Activated CD4-positive, alpha-beta T cell treated with anti-CD3 and anti-CD28 coated beads, Interleukin-2, Interleukin-4, amounts not matched to agents 100 ng/mL and 50 ng/mL, durations not matched to agents 16 hours and 8 hours (primary cell): Measurements from ENCODE around the gene MMP28.
"Not testable (repeated sequence)": the region's sequence is repeated elsewhere in the genome, so short reads cannot be mapped to it uniquely, and the experiment has no call there.

ENCODE experiments used
- DNase-seq: peaks from one replicate; pipeline ENCODE4 v3.0.0-alpha.2; 2020; ENCODE audit warnings: low spot score

Gene MMP28

DNA sequence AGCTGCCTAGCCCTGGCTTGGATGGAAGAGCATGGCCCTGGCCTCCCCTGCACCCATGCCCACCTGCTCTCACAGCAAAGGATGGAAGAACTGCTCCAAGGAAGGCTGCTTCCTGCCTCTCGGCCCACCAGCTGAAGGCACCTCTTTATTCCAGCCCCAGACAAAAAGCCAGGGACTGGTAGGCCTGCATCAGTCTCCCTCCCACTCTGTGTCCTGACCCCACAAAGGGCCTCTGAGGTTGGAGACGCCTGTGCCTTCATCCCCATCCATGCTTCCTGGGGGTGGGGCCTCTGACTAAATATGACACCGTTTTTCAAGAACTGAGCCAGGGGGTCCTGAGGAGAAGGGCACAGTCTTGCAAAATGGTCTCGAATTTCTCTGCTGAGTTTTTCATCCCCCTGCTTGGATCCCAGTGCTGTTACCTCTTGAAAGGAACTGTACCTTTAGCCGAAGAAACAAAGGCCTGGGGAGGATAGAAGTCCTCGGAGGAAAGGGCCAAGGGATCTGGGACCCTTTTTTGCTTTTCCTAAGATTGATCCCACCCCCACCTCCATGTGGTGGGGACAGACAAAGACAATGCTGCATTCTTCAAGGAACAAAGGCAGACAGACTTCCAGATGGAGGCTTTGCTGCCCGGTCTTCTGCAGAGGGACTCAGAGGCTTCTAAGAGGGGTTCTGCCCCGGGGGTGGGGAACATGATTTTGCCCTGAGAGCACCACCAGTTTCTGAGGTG, 29.5 kb downstream of the MMP28 start:
- DNase-seq: no peak

DNA sequence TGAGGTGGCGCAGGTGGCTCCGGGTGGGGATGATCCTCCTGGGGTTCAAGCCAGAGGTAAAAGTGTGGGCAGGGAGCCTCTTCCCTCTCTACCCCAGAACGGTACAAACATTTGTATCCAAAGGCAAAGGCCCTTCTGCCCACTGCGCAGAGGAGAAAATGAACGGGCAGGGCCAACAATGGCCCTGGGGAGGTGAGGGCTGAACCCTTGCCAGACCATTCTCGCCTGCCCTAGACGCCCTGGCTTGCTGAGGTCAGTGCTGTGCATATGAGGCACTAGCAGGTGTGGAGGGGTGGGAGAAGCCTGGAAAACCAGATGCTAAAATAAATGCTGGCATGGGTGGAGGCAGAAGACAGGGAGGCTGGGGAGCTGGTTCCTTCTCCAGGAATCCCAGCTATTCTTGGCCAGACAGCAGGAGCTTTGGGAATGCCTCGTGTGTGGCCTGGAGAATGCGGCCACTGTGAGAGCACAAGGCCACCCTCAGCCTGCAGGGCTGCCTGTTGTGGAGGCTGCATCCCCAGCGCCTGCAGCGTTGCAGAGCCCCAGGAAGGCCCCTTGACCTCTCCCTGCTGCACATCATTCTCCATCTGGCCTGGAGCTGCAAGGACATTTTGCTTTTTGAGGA, 30.2 kb downstream of the MMP28 start:
- DNase-seq: no peak

DNA sequence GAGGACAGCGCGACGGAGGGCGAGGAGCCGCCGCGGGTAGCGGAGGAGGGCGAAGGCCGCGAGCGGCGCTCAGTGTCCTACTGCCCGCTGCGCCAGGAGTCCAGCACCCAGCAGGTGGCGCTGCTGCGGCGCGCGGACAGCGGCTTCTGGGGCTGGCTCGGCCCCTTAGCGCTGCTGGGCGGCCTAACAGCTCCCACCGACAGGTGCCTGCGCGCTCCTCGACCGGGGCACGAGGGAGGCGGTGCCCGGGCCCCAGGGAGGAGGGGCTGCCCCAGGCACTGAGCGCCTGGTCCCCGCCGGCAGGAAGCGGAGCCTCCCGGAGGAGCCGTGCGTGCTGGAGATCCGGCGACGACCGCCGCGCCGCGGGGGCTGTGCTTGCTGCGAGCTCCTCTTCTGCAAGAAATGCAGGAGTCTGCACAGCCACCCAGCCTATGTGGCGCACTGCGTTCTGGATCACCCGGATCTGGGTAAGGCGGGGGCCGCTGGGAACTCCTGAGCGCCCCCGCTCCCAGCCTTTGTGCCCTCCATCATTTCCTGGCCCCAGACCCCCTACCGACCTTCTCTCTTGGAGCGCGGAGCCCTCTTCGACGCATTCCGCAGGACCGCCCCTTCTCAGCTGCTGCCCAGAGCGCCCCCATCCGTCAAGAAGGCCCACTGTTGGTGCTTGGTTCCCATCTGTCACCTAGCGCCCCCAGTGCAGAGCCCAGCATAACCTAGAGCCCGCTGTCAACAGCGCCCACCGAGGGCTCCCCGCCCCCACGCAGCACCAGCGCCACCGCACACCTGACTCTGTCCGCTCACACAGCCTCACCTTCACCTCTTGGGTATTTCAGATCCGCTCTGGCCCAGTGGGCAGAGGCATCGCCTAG, 31.1 kb downstream of the MMP28 start:
- DNase-seq: peak; percentile 87

DNA sequence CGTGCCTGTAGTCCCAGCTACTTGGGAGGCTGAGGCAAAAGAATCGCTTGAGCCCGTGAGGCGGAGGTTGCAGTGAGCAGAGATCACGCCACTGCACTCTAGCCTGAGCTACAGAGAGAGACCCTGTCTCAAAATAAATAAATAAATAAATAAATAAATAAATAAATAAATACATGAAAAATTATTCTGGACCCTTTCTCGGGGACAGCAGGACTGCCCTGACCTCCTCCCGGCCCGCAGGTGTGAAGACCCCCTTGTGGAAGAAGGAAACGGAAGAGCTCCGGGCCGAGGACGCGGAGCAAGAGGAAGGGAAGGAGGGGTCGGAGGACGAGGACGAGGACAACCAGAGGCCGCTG, 31.7 kb downstream of the MMP28 start:
- DNase-seq: no peak

DNA sequence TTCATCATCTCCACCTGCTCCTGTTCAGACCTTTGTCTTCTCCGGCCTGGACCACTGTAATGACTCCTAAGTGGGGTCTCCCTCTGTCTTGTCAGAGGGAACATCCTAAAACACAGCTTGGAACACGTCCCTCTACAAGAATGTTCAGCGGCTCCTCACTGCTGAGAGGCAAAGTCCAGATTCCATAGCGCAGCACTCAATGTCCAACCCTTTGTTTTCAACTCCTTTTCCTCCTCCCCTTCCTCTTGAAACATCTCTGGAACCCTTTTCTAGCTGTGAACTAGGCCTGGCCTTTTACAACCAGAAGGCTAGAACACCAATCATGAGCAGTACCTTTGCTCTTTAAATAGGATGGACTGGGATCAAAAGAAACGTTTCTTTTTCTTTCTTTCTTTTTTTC, 33.8 kb downstream of the MMP28 start:
- no peak for DNase-seq

DNA sequence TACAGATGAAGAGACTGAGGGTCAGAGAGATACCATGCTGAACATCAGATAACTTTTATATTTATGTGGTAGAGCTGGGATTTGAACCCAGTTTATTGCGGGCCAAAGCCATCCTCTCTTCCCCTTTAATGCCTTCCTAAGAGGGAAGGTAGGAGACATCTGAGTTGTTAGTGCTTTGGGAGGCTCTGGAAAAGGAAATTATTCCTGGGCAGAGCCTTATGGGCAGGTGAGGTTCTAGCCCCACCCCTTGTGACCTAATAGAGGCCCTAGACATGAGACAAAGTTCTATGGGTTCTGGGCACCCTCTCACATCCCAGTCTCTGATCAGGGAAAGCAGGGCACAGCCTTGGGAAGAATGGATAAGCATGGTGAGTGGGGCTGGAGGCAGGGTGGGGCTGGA, 34.9 kb downstream of the MMP28 start, which contains the start of gene C17orf50:
Gene C17orf50, plus strand, starts transcription at position 301 of the 400 bp plus-strand sequence. Its CDS starts 55 bp downstream, at position 356.
- DNase-seq: no peak

DNA sequence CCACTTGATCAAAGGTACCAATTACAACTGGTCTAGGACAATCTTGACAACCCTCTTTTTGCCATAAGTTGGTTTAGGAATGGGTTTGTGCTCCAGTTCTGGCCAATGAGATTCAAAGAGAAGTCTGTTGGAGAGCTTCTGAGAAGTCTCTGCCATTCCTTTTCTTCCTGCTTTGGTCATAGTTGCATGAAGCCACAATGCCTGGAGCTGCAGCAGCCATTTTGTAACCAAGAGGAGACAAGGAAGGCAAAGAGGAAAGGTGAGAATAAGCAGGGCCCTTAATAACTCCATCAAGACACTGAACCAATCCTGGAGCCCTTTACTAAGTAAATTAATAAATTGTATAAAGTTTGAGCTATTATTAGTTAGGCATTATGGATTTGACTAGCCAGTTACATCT, 38.2 kb downstream of the MMP28 start:
- no peak for DNase-seq

DNA sequence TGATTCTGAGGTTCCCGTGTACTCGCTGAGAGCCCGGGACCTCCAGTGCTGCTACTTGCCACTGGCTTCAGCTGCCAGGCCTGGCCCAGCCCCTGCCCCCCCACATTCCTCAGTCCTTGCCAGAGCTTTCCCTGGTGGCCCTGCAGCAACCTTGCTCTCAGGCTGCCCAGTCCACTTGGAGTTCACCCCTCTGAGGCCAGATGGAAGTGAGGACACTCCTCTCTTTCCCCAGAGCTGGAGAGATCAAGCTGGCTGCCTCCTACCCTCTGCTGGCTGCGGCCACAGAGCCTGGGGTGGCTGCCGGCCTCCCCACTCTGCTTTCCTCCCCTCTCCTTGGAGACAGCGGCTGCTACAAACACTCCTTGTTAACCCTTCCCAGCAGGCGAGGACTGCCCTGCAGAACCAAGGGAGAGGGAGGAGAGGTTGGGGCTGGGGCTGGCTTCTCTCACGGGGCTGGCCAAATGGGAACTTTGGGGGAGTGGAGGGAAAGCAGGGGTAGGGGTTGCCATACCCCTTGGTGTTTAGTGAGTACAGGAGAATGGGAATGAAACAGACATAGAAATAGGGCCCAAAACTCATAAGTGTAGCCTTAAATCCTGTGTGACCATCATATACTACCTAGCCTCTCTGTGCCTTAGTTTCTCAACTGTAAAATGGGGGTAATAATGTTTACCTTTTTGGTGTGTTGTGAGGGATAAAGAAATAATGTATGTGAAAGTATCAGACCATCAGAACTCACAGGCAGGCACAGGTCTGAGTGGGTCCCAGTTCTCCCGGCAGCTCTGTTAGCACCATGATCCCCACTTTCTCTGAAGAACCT, 42.3 kb downstream of the MMP28 start, which contains the start of gene GAS2L2:
Gene GAS2L2, minus strand, starts transcription at position 295 of the 820 bp plus-strand sequence. CDS start 389 bp downstream, outside the sequence.
- no peak for DNase-seq

DNA sequence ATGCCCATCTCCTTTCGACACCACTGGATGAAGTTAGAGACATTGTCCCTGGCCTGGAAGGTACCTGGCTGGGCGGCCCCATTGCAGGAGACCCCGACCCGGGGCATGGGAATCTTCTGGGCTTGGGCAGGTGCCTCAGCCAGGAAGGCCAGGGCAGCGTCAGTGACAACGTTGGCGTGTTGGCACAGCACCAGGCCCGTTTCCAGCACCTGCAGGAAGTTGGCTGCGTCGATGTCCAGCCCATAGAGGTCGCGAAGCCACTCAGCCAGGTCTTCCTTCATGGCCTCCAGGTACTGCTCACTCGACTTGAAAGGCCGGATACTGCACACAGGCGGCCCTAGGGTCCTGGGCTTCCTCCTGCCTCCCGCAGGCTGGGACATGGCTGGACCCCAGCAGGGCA, 43.0 kb downstream of the MMP28 start:
- DNase-seq: no peak

DNA sequence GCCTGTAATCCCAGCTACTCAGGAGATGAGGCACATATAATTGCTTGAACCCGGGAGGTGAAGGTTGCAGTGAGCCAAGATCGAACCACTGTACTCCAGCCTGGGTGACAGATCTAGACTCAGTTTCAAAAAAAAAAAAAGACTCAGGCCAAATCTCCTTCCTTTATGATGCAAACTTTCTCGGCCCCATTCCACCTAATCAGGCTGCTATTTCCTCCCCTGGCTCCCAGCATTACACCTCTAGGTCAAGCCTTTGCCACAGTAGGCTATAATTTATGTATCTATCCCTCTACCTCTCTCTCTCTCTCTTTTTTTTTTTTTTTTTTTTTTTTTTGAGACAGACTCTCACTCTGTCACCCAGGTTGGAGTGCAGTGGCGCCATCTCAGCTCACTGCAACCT, 43.9 kb downstream of the MMP28 start:
- DNase-seq: not testable (repeated sequence)

DNA sequence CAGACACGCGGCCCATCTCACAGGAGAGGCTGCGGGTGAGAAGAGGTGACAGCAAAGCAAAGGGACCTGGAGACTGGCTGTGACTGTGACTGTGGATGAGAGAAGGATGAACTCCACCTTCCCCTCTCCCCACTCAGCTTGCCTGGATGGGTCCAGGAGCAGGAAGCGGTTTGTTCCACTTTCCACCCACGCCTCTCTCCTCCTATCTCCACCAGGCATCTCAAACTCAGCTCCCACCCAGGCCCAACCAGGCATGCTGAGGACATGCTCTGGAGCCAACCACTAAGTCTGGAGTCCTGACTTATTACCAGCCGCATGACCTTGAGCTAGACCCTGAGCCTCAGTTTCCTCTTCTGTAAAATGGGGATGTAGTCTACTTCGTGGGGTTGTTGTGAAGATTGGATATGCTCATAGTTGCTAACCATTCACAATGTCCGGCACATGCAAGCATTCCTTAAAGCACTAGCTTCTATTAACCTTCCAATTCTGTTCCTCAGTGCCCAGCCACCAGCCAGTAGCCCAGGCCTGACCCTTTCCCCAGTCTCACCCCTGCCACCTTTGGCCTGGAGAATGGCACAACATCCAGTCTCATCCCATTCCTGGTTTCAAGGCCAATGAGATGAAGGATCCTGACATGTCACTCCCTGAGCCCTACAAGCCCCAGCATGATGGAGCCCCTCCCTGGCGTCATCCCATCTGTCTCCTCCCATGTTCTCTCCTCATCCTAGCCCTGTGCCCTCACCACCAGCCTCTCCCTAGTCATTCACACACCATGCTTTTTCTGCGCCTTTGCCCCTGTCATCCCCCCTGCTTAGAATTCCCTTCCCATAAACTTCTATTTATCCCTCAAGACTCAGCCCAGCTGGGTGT, 44.7 kb downstream of the MMP28 start:
- no peak for DNase-seq

DNA sequence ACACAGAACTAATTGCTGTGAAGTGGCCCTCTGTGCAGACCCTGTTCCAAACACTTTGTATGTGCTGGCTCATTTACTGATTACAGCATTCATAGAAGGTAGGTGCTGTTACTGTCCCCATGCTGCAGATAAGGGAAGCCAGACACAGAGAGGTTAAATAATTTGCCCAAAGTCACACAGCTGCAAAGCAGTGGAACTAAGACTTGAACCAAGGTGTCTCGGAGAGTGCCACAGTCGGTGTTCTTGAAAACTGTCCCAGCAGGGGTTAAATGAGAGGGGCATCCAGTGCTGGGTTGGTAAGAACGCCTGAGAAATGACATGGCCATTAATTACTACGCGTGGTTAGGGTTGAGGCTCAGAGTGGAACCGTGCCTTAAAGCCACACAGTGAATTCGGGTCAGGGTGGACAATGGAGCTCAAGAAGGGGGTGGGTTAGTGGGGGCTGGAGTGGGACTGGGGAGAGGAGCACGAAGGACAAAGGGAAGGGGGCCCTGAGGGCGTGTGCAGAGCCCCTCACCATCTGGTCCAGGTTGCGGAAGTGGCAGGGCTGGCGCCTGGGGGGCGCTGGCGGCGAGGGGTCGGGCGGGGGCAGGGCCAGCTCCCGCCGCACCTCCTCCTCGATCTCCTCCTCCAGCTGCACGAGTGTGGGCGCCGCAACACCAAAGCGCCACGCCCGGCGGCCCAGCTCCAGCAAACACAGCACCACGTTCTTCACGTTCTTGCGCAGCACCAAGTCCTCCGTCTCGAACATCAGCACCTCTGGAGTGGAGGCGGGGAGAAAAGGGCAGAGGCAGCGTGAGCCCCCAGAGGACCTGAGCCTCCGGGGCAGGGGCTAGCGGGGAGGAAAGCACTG, 45.7 kb downstream of the MMP28 start:
- DNase-seq: no peak

DNA sequence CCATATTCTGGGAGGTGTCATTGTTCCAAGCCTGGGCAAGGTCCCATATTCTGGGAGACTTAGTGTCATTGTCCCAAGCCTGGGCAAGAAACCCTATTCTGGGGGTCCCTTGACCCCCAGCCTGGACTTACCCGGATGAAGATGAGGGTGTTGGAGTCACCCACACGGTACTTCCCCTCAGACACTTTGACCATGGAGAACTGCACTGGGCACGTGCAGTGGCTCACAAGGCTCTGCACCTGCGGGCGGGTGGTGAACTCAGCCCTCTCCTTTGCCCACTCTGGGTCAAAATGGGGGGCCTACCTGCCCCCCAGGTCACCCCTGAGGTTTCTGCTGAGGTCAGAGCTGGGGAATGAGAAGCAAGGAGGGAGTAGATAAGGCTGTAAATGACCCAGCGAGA, 46.5 kb downstream of the MMP28 start:
- no peak for DNase-seq

DNA sequence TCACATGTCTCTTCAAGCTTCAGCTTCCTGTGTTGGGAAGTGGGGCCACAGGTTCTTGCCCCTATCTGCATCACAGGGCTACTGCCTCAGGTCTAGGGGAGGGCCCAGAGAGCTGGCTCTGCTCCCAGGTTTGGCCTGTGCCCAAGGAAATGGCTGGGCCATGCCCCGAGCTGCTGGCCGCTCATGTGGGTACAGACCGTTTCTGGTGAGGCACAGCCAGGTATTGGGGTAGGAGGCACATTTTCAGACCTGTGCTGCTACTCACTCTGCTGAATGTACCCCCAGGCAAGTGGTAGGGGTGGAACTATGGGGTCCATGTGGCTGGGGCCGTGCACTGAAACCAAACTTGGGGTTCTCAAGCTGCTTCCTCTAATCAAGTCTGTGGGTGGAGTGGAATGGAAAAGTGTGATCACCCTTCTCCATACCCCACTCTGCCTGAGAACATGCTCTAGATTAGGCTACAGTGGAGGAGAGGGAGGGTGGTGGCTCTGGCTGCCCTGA, 47.0 kb downstream of the MMP28 start:
- no peak for DNase-seq

DNA sequence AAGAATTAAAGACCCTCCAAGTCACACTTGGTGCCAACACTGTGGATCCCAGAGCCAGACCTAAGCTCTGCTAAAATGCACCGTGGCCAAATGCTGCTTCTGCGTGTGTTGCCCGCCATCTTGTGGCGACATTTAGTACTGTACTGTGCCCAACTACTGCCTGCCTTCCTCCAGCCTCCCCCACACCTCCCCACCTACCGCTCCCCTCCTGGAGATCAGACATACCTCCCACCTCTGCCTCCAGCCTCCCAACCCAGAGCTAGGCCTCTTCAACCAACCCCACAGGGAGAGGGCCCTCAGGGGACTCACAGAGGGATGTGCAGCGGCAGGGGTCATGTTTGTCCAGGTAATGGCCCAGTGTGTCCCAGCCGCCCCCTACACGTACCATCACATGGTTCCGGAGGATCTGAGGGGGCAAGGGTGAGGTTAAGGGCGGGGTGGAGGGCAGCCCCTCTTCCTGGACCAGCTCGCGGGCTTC, 47.9 kb downstream of the MMP28 start:
- DNase-seq: peak; percentile 79

DNA sequence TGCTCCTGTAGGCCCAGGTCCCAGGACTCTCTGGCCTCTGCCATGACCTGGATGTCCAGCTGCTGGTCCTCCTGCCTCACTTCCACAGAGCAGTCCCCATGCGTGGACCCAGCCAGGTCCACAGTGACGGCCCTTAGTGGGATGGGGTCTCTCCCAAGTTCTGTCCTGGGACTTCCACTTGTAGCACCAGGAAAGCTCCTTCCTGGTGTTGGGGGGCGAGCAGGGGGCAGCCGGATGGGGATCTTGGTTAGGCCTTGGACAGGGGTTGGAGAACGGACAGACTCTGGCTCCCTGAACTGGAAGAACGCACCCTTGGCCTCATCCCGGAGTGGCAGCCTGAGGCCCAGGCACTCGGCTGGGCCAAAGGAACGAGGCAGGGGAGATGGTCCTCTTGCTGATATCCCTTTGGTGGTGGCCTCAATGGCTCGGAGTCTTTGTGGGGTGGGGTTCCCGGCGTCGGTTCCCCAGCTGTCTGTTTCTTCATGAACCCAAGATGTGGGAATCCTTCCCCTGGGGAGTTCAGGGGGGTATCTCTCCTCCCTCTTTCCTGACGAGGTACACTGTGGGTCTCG, 49.6 kb downstream of the MMP28 start:
- DNase-seq: no peak

DNA sequence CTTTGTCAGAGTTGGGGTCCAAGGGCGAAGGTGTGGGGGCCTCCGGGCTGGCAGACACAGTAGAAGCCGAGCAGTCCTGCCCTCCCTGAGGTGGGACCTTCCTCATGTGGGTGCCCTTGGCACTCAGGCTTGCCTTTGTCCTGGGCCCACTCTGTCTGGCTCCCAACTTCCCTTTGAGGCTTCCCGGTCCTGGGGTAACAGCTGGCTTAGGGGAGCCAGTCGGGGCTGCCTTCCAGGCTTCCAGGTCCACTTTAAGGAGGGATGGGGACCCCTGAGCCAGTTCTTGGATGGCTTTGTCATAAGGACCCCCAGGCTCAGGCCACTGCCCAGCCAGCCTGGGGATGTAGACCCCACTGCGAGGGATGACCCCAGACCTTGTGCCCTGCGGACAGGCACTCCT, 50.2 kb downstream of the MMP28 start:
- DNase-seq: no peak

DNA sequence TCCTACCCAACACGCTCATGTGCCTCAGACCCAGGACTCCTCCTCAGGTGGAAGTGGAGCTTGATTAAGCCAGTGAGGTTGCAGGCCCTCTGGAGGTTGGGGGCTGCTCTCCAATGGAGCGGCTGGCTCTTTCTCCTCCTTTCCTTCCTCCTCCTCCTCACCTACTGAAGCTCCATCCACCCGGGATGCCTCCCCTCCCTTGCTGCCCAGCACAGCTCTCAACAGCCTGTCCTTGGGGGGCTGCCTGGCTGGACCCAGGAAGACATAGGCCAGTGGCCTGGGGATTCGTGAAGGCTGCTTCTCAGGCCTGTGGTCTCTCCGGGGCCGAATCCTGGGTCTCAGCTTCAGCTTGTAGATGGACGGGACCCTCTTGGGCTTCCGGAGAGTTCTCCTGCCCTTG, 50.6 kb downstream of the MMP28 start:
- no peak for DNase-seq

DNA sequence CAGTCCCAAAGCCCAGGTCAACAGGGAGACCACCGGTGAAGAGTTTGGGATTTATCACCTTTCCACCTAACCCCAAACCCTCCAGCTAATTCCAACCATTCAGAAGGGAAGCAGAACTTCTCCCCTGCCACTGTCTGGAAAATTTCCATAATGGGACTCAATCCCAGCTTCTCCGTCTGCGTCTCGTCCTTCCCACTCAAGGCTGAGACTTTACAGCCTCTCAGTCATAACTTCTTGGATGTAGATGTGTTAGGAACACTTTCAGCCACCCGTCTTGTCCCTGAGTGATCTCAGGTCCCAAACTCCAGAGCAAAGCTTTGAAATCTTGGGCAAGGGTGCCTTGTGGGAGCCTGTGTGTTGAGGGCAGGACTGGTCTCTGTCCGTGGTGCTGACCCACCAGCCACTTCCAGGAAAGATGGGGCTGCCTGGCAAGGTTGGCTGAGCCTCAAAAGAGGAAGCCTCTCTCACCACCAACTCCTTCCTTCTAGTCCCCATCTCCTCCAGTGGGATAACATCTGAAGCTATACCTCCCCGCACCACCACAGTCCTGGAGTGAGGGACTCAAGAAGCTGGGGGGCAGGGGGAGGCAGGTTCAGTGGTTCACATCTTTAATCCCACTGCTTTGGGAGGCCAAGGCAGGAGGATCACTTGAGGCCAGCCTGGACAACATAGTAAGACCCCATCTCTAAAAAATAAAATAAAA, 51.7 kb downstream of the MMP28 start:
- peak; percentile 8 for DNase-seq
